GM19240 (cell line): Measurements from ENCODE around the gene DERL3.

Source experiments
- DNase-seq: peaks from one replicate; pipeline ENCODE4 v3.0.0; 2011; ENCODE audit warnings: low spot score; ENCODE audit not compliant: insufficient read length

The DERL3 gene

GRCh38 chr22:23803001-23803819 lies 35.6 kb downstream of the DERL3 start:
- peak; percentile 52 for DNase-seq

GRCh38 chr22:23801886-23802377 lies 36.9 kb downstream of the DERL3 start:
- DNase-seq: no peak

DNA sequence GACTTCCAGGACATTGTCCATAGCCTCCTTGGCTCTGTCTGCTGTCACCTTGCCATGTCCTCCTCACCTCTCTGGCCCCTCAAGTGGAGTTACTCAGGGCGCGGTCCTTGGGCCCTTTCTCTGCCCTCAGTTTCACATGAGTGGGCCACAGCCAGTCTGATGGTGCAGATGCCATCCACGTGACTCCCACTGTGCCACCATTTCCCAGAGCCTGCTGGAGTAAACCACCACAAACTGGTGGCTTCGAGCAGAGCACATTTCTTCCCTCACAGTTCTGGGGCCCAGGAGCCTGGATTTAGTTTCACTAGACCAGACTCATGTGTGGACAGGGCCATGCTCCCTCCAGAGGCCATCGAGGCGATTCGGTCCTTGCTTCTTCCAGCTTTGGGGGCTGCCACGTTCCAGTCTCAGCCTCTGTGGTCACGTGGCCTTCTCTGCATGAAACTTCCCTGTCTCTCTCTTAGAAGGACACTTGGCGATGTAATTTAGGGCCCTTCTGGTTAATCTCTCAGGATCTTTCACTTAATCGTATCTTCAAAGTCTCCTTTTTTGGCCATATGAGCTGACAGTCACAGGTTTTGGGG lies 37.5 kb downstream of the DERL3 start:
- DNase-seq: no peak

DNA sequence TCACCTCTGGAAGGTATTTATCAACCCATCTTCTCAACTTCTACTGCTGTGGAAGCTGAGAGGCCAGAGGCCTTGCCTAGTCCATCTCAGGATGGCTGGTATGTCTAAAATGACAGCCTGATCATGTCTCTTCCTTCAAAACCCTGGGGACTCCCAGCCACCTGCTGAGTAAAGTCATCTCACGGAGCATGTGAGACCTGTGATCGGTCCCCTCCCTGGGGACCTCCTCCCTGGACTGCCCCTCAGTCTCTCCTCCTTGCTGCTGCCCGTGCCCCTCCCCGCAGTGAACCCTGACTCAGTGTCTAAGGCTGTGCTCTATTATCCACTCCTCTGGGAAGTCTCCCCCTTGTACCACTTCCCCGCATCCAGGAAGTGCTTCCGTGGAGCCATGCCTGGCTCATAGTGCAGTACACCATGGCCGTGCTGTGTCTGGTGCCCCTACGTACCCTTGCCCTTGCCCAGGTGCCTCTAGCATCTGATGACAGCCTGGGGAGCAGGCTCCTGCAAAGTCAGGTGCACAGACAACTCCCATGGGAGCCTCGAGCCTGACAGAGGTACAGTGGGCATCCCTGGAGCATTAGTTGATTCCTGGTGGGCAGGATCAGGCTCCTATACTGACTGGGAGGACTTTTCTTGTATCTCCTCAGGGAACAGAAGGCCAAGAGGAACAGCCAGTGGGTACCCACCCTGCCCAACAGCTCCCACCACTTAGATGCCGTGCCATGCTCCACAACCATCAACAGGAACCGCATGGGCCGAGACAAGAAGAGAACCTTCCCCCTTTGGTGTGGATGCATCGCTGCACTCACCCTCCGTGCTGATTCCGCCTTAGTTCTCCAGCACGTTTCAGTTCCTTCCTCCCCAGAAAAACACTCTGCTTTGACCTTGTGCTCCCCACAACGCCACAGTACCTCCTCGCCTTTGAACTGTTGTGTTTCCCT lies 38.2 kb downstream of the DERL3 start:
- peak; percentile 33 for DNase-seq

DNA sequence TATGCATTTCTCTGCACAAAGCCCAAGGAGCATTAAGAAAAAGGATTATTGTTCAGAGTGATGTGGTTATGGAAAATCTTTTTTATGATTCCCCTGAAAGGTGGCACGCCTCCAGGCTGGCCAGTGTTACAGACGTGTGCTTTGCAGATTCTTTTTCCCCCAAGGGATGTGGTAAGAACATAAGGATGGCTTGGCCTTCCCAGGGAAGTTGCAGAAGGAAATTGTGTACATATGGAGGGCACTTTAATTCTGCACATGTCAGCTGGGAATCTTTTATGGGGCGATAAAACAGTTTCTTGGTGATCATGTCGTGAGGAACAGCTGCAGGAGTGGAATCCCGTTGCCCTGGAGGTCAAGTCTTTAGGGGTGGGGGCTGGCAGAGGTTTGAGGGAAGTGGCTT lies 42.3 kb downstream of the DERL3 start:
- no peak for DNase-seq

DNA sequence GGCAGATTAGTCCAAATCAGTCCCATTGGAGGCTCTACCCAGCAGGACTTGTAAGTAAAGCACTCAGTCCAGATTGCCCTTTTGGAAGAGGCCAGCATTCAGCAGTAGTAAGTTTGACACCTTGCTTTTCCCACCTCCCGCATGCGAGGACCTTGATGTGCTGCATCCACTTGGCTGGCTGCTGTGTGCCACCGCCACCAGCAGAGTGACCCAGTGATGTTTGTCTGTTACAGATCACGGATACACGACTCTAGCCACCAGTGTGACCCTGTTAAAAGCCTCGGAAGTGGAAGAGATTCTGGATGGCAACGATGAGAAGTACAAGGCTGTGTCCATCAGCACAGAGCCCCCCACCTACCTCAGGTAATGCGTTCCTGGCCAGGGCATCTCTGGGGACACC lies 45.5 kb downstream of the DERL3 start:
- no peak for DNase-seq

GRCh38 chr22:23791738-23792645 lies 46.8 kb downstream of the DERL3 start:
- no peak for DNase-seq

DNA sequence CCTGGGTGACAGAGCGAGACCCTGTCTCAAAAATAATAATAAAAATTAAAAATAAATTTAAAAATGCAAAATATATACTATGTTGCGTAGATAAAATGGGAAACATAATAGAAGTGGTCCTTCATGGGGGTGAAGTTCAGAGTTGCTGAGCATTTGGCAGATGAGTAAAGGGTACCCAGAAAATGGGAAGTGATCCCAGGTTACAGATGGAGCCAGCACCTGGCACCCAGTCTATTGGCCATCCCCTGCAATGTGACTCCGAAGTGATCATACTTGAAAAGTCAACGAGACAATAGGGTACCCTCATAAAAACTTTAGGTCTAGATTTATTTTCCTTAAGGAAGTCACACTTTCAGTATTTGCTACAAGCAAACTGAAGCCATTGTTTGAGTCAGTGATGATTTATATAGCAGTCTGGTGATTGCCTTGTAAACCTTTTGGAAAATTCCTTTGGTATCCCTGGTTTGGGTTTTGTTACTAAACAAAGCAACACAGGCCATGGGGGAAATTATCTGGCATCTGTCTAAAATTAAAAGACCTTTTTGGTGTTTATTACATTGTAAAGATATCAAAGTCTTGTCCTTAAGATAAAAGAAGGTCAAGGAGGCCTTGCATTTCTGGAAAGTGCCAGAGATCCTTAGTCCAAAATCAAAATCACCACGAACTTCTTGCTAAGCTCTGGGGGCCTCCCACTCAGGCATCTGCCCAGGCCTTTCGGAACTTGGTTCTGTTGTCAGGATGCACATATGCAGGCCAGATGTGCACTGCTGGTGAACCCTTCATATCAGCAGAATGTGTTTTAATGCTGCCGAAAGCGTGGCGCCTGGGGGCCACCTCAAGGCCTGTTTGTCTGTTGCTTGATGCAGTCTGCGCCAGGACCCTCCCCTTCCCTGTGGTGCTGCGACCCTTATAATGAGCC lies 47.7 kb downstream of the DERL3 start:
- DNase-seq: no peak

DNA sequence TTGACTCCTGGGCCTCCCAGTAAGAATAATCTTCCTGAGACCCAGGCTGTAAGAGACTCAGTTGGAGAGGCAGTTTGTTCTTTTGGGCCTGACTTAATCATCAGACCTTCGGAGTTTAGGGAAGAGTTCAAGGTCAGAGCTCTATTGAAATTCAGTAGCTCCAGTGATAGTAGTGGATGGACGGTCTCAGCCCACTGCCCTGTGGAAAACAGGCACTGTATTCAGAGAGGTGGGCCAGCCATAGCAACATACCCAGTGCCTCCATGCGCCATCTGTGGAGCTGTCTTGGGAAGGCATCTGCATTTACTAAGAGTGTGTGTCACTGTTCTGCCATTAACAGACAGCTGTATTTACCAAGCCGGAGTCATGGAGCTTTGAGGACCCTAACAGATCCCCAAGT lies 49.2 kb downstream of the DERL3 start:
- DNase-seq: no peak

DNA sequence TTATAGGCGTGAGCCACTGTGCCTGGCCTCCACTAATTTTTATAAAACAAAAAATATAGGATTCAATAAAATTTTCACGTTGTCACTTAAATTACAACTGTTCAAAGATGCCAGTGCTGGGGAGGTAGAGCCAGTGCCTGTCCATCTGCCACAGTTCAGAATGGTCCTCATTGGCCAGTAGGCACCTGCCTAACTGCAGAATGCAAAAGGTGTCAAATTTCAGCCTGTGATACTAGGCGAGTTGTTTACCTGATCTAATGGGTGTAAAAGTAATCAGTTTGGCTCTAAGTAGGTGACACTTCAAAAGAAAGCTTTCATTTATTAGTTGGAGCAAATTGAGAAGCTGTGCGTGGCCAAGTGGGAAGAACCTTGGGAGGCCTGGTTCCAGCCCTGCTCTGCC lies 49.7 kb downstream of the DERL3 start:
- no peak for DNase-seq

GRCh38 chr22:23787910-23788309 lies 50.9 kb downstream of the DERL3 start:
- DNase-seq: no peak

DNA sequence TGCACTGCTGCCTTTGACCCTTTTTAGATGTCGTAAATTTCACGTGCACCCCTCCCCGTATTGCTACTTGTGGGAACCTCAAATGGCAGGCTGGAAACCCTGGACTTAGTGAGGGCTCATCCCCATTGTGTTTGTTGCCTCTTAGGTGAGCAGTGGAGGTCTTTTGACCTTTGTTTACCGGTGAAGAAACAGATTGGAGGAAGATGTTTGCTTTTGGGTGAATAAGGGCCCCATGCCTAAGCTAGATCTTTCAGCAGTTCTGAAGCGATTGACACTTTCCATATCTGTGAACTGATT lies 51.3 kb downstream of the DERL3 start:
- DNase-seq: no peak

DNA sequence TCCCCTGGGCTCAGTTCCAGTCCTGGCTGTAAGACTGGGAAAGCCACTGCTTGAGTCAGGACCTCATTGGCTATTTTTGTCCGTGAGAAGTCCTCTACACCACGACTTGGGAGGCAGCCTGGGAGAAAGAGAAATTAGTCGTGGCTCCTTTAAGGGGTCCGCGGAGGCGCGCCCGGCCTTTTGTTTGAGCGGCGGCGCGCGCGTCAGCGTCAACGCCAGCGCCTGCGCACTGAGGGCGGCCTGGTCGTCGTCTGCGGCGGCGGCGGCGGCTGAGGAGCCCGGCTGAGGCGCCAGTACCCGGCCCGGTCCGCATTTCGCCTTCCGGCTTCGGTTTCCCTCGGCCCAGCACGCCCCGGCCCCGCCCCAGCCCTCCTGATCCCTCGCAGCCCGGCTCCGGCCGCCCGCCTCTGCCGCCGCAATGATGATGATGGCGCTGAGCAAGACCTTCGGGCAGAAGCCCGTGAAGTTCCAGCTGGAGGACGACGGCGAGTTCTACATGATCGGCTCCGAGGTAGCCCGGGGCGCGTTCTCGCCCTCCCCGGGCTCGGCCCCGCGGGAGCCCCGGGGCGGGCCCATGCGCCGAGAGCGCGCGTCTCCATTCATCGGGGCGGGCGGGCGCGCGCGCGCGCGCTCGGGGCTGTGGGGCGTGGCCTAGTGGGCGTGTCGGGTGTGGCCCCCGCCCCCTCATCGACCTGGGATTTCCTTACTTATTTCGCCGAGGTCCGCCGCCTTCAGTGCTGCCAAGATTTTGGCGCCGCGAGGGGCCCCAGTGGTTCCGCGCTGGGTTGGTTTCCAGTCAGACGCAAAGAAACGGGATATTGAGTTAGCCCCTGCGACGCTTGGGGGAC lies 51.8 kb downstream of the DERL3 start, which contains the start of gene SMARCB1:
Gene SMARCB1, plus strand, starts transcription at position 215 of the 848 bp plus-strand sequence. Its CDS starts 204 bp downstream, at position 419.
- peak; percentile 91 for DNase-seq

- DNase-seq: no peak
These were observed 52.5 kb downstream of the DERL3 start for GRCh38 chr22:23786261-23786710.
